A549 (cell line): Measurements from ENCODE around the gene SGTA.

Experiments
- CTCF ChIP-seq: fragments of >200 bp; sonication (Bioruptor Twin); formaldehyde crosslinking; IDR thresholded peaks from 3 replicates; pipeline ENCODE4 v1.5.1; 2016
- FOSL2 ChIP-seq, 2 experiments: fragments of 450-650 bp in 1 of 2; fragments of >200 bp in 1 of 2; sonication (Bioruptor Twin) in 1 of 2; formaldehyde crosslinking; IDR thresholded peaks; 2 replicates each; pipeline versions ENCODE4 v1.5.0 to v1.6.1; 2016 to 2020; ENCODE audit warnings: mild to moderate bottlenecking in 1 of 2, moderate library complexity in 1 of 2
- HMGXB4 ChIP-seq: fragments of 250-450 bp; sonication (Bioruptor Pico); IDR thresholded peaks from 2 replicates; pipeline ENCODE4 v1.5.0; 2021; ENCODE audit warnings: mild to moderate bottlenecking, moderate library complexity, borderline replicate concordance
- JUNB ChIP-seq: fragments of >200 bp; sonication (Bioruptor Twin); formaldehyde crosslinking; IDR thresholded peaks from 2 replicates; pipeline ENCODE4 v1.6.1; 2016
- MAX ChIP-seq: IDR thresholded peaks from 2 replicates; pipeline ENCODE4 v1.6.1; 2012
- MYC ChIP-seq: IDR thresholded peaks from 2 replicates; pipeline ENCODE4 v1.6.1; 2012; ENCODE audit warnings: mild to moderate bottlenecking, inconsistent platforms, low read length, improper control_type of control experiment, borderline replicate concordance
- NR3C1 ChIP-seq: fragments of >200 bp; sonication (Bioruptor Twin); formaldehyde crosslinking; IDR thresholded peaks from 3 replicates; pipeline ENCODE4 v1.6.1; 2017
- PBX3 ChIP-seq: IDR thresholded peaks from 2 replicates; pipeline ENCODE4 v1.6.1; 2012
- POLR2A ChIP-seq: IDR thresholded peaks from 2 replicates; pipeline ENCODE4 v1.6.1; 2012; ENCODE audit warnings: mild to moderate bottlenecking, low read length
- RAD21 ChIP-seq, 2 experiments: fragments of >200 bp in 1 of 2; sonication (Bioruptor Twin) in 1 of 2; formaldehyde crosslinking in 1 of 2; IDR thresholded peaks in 1 of 2; conservative IDR thresholded peaks in 1 of 2; 2 replicates in 1 of 2; 3 replicates in 1 of 2; pipeline ENCODE4 v1.6.1; 2012 to 2018; ENCODE audit warnings: inconsistent platforms in 1 of 2
- RFX5 ChIP-seq: fragments of 450-650 bp; IDR thresholded peaks from 2 replicates; pipeline ENCODE4 v1.7.1; 2014; ENCODE audit warnings: antibody characterized with exemption, mild to moderate bottlenecking, moderate library complexity
- TP53 ChIP-seq: fragments of 250-450 bp; sonication (Bioruptor Pico); IDR thresholded peaks from 2 replicates; pipeline ENCODE4 v1.5.0; 2021; ENCODE audit warnings: mild to moderate bottlenecking, moderate library complexity

GRCh38 chr19:2791876-2792275 is 8.8 kb upstream of the SGTA start:
- TF ChIP-seq CTCF = no peak
- TF ChIP-seq MAX = no peak
- no peak for TF ChIP-seq RFX5
- no peak for TF ChIP-seq POLR2A
- TF ChIP-seq PBX3 = no peak
- TF ChIP-seq HMGXB4 (CRISPR knock-in tag) = no peak
- TF ChIP-seq FOSL2 (IDR thresholded peaks at IDR 0.05) = no peak
- TF ChIP-seq FOSL2 (CRISPR knock-in tag; IDR thresholded peaks at IDR 0.05) = no peak
- TF ChIP-seq RAD21 (conservative IDR thresholded peaks at IDR 0.05 in 1 of 2, IDR thresholded peaks at IDR 0.05 in 1 of 2) = no peak
- TF ChIP-seq MYC = no peak
- TF ChIP-seq JUNB = no peak
- no peak for TF ChIP-seq NR3C1
- TF ChIP-seq TP53 (CRISPR knock-in tag) = no peak
